Panc1 (cell line): ENCODE data around the gene USF3.

Experiments used
- POLR2AphosphoS5 ChIP-seq: IDR thresholded peaks from 2 replicates; pipeline ENCODE4 v1.6.1; 2012; ENCODE audit warnings: mild to moderate bottlenecking, low read depth, low read length, moderate library complexity
- TF ChIP-seq, protein P1 (sequence below): fragments of 450-650 bp; IDR thresholded peaks from 2 replicates; pipeline ENCODE4 v1.5.1; 2017; ENCODE audit warnings: mild to moderate bottlenecking

DNA sequence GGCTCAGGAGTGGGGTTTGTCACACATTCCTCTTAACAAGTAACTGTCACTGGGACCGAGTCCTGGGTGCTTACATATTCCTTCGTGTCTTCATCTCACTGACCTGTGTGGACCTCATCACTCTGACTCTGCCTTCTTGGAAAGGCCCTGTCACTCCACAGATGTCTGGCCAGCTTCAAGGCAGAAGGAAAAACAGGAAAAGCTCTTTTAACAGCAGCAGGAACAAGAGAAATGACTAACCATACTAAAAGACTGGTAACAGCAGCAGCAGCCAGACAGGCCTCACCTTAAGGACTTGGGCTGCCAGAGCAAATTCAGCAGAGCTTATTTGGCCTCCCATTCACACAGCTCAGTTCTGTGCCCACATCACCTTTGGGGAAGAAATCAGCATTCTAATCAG is 68.1 kb downstream of the USF3 start:
- TF ChIP-seq POLR2AphosphoS5 = no peak
- TF ChIP-seq, protein P1, sequence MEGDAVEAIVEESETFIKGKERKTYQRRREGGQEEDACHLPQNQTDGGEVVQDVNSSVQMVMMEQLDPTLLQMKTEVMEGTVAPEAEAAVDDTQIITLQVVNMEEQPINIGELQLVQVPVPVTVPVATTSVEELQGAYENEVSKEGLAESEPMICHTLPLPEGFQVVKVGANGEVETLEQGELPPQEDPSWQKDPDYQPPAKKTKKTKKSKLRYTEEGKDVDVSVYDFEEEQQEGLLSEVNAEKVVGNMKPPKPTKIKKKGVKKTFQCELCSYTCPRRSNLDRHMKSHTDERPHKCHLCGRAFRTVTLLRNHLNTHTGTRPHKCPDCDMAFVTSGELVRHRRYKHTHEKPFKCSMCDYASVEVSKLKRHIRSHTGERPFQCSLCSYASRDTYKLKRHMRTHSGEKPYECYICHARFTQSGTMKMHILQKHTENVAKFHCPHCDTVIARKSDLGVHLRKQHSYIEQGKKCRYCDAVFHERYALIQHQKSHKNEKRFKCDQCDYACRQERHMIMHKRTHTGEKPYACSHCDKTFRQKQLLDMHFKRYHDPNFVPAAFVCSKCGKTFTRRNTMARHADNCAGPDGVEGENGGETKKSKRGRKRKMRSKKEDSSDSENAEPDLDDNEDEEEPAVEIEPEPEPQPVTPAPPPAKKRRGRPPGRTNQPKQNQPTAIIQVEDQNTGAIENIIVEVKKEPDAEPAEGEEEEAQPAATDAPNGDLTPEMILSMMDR = no peak
